GM18951 (cell line): ENCODE measurements around the gene C19orf12.

Experiments
- POLR2A ChIP-seq: IDR thresholded peaks from 4 replicates; pipeline ENCODE4 v1.6.1; 2011; ENCODE audit warnings: mild to moderate bottlenecking; ENCODE audit not compliant: insufficient read length, insufficient read depth; ENCODE audit errors: extremely low read depth
- in situ Hi-C: fragments of 300-500 bp; cut with MboI; formaldehyde crosslinking; loops from one replicate; pipeline ENCODE4 v1.12.0; 2022; ENCODE audit warnings: low sequenced_read_pairs, mixed read lengths, inconsistent platforms; ENCODE audit not compliant: unreplicated experiment

The C19orf12 gene

DNA sequence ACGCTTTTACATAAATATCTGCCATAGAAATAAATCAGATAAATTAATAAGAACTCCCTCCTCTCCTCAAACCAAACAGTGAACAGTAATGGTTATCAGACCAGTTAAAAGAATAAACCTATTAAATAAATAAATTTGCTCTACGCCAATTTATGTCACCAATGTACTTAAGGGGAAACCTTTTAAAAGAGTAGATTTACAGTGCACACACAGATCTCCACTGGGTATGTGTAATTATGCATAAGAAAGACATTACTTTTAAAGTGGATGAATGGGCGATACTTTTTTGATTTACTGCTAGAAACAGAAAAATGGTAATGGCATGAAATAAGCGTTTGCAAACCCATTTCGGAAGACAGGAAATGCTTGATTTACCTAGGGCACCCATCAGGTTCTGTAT, 34.9 kb upstream of the C19orf12 start:
- no peak for TF ChIP-seq POLR2A
- in situ Hi-C loops = no loop called here

DNA sequence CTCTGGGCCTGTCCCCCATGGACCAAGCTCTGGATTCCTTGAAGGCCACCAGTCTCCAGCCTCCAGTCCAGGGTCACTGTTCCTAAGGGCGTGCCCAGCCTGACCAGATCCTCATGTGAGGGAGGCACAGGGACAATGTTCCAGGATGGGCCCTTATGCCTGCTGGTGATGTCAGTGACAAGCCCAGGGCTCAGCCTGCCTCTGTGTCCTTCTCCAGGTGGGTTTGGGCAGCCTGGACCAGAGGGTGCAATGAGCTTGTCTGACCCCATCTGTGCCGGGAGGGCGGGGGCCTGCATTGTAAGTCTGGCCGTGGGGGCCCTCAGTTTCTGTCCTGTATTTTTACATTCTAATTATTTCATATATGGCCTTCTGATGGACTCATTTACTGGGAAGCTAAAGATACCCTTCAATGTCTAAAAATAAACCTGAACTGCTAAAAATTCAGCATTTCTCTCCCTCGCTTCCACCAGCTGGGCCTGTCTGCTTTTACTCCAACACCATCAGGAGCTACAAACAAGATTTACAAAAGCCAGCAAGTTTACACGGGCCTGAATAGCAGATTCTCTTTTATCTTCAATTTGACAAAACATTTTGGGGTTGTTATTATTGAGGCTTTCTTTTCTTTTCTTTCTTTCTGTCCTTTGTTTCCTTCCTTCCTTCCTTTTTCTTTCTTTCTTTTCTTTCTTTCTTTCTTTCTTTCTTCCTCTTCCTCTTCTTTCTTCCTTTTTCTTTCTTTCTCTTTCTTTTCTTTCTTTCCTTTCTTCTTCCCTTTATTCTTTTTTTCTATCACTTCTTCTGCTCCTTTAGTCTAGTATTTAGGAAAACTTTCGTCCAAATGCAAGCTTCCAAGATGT, 34.2 kb upstream of the C19orf12 start:
- TF ChIP-seq POLR2A = no peak
- in situ Hi-C loops = loop anchor here (25.0 kb wide), 1 partner anchor 913 kb away; no protein-coding TSS in a partner anchor

DNA sequence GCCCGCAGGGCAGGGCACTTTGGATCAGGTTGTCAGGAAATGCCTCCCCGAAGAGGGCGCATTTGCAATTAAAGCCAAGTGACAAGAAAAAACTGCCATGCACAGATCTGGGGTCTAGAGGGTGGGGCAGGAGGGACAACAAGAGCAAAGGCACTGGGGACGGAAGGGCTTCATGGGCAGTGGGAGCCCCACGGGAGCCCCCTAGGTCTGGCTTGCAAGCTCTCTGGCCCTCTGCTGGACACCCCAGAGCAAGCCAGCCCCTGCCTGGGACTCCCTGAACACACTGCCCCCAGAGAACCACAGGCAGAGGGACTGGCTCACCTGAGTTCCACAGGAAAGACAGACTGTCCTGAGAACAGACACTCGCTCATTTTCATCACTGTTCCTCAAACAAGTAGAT, 30.2 kb upstream of the C19orf12 start:
- in situ Hi-C loops = loop anchor here (25.0 kb wide), 1 partner anchor 917 kb away; no protein-coding TSS in a partner anchor
- TF ChIP-seq POLR2A = no peak

DNA sequence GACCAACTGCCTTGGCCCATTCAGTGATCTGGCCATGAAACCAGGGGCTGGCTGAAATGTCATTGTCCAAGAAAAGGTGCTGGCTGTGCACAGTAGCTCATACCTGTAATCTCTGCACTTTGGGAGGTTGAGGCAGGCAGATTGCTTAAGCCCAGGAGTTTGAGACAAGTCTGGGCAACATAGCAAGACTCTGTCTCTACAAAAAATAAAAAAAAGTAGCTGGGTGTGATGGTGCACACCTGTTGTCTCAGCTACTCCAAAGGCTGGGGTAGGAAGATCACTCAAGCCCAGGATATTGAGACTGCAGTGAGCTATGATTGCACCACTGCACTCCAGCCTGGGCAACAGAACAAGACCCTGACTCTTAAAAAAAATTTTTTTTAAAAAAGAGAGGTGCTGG, 28.6 kb upstream of the C19orf12 start:
- TF ChIP-seq POLR2A = no peak
- in situ Hi-C loops = loop anchor here (25.0 kb wide), 1 partner anchor 919 kb away; no protein-coding TSS in a partner anchor

DNA sequence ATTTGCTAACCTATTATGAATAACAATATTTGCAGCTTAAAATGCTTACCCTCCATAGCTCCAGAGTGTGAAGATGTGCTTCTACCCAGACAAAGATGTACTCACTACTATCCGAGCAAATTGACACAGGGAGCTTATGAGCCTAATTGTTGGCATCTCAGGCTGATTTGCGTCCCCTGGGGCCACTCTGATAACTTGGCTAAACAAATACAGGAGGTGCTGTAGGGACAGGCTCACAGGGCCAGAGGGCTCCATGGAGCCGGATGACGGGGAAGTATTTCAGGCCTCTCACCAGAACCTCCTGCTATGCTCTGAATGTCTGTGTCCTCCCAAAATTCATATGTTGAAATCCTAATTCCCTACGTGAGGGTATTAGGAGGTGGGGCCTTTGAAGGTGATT, 26.7 kb upstream of the C19orf12 start:
- in situ Hi-C loops = loop anchor here (25.0 kb wide), 1 partner anchor 921 kb away; no protein-coding TSS in a partner anchor
- no peak for TF ChIP-seq POLR2A

DNA sequence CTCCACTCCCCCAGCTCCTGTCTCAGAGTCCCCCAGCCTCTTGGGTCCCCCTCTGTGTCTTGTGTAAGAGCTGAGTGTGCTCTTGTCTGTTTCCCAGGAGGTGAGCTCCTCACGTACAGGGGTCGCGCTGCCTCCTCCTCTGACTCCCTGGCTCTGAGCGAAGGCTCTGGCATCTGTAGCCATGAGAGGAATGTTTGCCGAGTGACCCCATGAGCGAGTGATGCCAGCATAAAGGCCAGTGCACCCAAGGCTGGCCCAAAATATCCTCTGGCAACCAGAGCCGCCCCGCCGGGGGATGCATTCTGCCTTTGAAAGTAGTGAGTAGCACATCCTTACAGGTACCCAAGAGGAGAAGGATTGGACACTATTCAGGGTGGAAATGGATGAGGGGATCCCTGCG, 26.2 kb upstream of the C19orf12 start:
- TF ChIP-seq POLR2A = no peak
- in situ Hi-C loops = loop anchor here (25.0 kb wide), 1 partner anchor 921 kb away; no protein-coding TSS in a partner anchor

DNA sequence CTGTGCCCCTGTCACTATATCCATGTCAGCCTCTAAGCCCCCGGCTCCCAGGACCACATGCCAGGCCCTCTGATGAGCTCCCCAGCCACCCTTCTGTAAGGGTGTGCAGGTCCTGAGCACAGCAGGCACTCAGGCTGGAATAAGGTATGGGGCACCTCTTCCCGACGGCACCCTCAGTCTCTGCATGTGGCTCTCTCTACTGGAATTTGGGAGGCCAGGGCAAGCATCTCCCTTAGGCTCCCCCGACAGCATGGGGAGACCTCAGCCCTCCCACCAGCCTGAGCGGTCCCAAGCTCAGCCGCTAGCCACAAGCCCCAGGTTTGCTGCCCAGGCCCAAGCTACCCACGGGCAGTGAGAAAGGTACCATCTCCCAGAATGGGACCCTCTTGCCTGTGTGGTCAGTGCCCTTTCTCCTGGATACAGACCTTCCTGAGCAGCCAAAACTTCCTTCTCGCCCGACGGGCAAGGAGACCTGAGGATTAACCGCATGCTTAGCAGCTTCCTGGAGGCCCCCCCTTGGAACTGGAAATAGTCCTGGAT, 22.5 kb upstream of the C19orf12 start:
- in situ Hi-C loops = loop anchor here (25.0 kb wide), 1 partner anchor 925 kb away; no protein-coding TSS in a partner anchor

DNA sequence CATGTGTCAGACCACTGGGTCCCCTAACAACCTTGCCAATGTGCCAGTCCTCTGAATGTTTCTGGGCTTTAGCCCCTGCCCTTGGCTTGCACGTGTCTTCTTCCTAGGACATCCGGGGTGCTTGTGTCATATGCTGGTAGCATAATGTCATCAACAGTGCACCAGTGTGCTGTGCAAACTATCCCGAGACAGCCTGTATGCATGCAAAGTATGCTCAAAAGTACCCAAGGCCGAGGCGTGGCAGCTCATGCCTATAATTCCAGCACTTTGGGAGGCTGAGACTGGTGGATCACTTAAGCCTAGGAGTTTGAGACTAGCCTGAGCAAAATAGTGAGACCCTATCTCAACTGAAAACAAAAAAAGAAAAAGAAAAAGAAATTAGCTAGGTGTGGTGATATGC, 20.8 kb upstream of the C19orf12 start:
- no peak for TF ChIP-seq POLR2A
- in situ Hi-C loops = loop anchor here (25.0 kb wide), 1 partner anchor 926 kb away; no protein-coding TSS in a partner anchor

More for the DNA sequence above, 22.5 kb upstream of the C19orf12 start:
- TF ChIP-seq POLR2A = no peak

DNA sequence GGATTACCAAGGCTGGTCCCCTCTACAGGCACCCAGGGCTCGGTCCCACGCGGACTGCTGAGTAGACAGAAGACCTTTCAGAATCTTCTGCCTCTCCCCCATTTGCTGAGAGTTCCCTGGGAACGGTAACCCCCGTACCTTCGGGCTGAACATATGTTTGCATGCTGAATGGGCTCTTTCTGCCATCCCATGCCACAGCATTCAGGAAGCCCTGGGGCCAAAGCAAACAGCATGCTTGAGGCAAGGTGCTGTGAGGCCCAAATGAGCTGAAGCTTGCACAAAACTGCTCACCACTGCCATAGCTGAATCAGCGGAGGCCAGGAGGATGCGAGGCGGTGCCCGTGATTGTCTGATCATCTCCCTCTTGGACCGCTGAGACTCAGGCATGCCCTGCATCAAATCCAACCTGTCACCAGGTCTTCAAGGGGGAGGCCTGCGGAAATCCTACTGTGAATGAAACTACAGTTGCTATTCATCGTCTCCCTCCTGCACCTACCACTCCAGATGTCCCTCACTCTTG, 16.3 kb upstream of the C19orf12 start:
- in situ Hi-C loops = loop anchor here (25.0 kb wide), 1 partner anchor 931 kb away; no protein-coding TSS in a partner anchor
- no peak for TF ChIP-seq POLR2A

DNA sequence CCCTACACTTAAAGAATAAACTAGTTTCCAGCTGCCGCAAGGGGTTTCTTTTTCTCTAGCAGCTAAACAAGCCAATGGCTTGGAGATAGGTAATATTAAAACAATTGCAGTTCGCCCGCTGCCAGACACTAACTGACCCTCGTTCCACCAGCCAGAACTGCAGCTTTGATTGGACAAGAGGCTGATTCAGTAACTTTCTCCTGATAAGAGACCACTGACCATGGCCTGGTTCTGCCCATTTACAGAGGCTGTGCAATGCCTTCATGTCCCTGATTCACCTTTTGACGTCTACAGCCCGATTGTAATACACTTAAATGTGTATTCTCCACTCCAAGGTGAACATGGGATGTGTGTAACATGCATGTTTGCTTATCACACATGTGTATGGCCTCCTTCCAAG, 12.8 kb upstream of the C19orf12 start:
- in situ Hi-C loops = loop anchor here (25.0 kb wide), 1 partner anchor 934 kb away; no protein-coding TSS in a partner anchor
- TF ChIP-seq POLR2A = no peak

DNA sequence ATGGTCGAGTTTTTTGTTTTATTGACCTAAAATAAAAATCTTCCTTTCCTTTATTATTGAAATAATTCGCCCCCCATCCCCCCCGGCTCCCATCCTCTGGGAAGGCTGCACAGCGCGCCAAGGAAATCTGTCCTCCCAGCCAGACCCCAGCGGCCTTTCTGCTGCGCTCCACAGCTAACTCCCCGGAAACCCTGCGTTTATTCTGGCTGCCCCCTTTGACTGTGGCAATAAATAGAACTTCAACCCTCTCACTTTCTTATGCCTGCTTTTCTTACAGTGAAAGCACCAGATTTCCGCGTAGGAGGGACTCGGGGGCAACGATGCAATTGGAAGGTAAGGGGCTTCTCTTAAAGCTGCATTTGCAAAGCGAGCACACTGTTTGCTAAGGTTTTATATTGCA, 9.7 kb upstream of the C19orf12 start:
- no peak for TF ChIP-seq POLR2A
- in situ Hi-C loops = loop anchor here (25.0 kb wide), 2 partner anchors 938 to 1937 kb away; no protein-coding TSS in a partner anchor

DNA sequence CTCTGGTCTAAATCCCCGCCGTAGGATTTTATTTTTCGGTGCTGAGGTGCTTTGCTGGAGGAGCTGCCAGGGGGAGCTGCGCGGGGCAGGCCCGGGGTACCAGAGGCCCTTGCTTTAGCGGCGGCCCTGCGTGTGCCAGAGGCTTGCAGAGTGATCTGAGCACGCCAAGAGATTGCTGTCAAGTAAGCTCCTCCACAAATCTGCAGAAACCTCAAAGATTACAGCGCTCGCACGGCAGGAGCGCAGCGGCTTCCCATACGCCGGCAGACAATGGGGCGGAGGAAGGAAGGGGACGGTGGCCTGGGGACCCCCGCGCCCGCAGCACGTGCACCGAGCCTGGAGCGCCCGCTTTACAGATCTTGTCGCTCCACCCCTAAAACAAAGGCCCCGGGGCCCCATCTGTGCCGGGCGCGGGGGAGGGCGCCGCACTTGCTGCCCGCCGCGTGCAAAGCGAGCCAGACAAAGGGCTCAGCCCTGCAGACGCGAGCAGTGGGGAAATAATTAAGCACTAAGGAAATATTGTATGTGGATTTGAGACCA, 9.1 kb upstream of the C19orf12 start:
- in situ Hi-C loops = loop anchor here (25.0 kb wide), 1 partner anchor 1937 kb away; no protein-coding TSS in a partner anchor
- no peak for TF ChIP-seq POLR2A

DNA sequence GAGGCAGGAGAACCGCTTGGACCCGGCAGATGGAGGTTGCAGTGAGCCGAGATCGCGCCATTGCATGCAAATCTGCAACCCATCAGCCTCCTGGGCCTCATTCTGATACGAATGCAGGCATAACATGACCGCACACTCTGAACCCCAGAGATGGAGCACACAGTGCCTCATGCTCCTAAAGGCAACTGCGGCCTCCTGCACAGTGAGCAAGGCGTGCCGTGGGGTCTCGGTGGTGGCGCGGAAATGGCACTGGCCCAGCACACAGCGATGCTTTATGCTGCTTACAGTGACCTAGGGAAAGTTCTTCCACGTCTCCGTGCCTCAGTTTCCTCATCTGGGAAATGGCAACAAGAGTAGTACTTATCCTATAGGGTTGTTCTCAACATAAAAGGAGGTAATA, 2.0 kb upstream of the C19orf12 start:
- no peak for TF ChIP-seq POLR2A
- in situ Hi-C loops = loop anchor here (25.0 kb wide), 1 partner anchor 1930 kb away; no protein-coding TSS in a partner anchor
